Hepatocyte (in vitro differentiated cells): Measurements from ENCODE around the gene RASAL2. TPM values are rescaled to one million over a fixed set of nuclear protein-coding genes. Genes with fewer than 3 reads are reported as not detected.

ENCODE experiments used
- DNase-seq: peaks from one replicate; pipeline ENCODE4 v3.0.0-alpha.2; 2016; ENCODE audit warnings: low spot score
- H2AFZ ChIP-seq: fragments of 200-600 bp; sonication (generic); 2 replicates; pipeline ENCODE4 v1.6.0; 2016; ENCODE audit warnings: antibody characterized with exemption, mild to moderate bottlenecking
- H3K27ac ChIP-seq: fragments of 200-600 bp; sonication (generic); 2 replicates; pipeline ENCODE4 v1.5.1; 2016; ENCODE audit warnings: mild to moderate bottlenecking
- H3K27me3 ChIP-seq: fragments of 200-600 bp; sonication (generic); 2 replicates; pipeline ENCODE4 v1.6.1; 2016
- H3K36me3 ChIP-seq: fragments of 200-600 bp; sonication (generic); replicated peaks from 2 replicates; pipeline ENCODE4 v1.5.1; 2016; ENCODE audit warnings: low read depth; ENCODE audit not compliant: insufficient read depth
- H3K4me1 ChIP-seq: fragments of 200-600 bp; sonication (generic); 2 replicates; pipeline ENCODE4 v1.5.1; 2016; ENCODE audit warnings: mild to moderate bottlenecking, moderate library complexity; ENCODE audit not compliant: insufficient read depth
- H3K4me2 ChIP-seq: fragments of 200-600 bp; sonication (generic); 2 replicates; pipeline ENCODE4 v1.6.0; 2016
- H3K4me3 ChIP-seq: fragments of 200-600 bp; sonication (generic); 2 replicates; pipeline ENCODE4 v1.5.1; 2016; ENCODE audit warnings: mild to moderate bottlenecking
- H3K79me2 ChIP-seq: fragments of 200-600 bp; sonication (generic); 2 replicates; pipeline ENCODE4 v1.6.0; 2017; ENCODE audit warnings: mild to moderate bottlenecking
- H3K9me2 ChIP-seq: fragments of 200-600 bp; sonication (generic); replicated peaks from 2 replicates; pipeline ENCODE4 v1.6.0; 2017; ENCODE audit warnings: mild to moderate bottlenecking; ENCODE audit not compliant: insufficient read depth
- H3K9me3 ChIP-seq: fragments of 200-600 bp; sonication (generic); 2 replicates; pipeline ENCODE4 v1.5.1; 2016; ENCODE audit warnings: low read depth, mild to moderate bottlenecking
- H4K20me1 ChIP-seq: fragments of 200-600 bp; sonication (generic); 2 replicates; pipeline ENCODE4 v1.6.0; 2016; ENCODE audit warnings: mild to moderate bottlenecking; ENCODE audit not compliant: insufficient read depth, poor library complexity, severe bottlenecking
- CTCF ChIP-seq: fragments of 200-600 bp; sonication (generic); IDR thresholded peaks from 2 replicates; pipeline ENCODE4 v1.5.1; 2016; ENCODE audit warnings: antibody characterized with exemption, mild to moderate bottlenecking; ENCODE audit not compliant: poor library complexity
- EZH2 ChIP-seq: fragments of 200-600 bp; sonication (generic); IDR thresholded peaks from 2 replicates; pipeline ENCODE4 v1.6.1; 2016; ENCODE audit warnings: antibody characterized with exemption, mild to moderate bottlenecking, borderline replicate concordance
- EZH2phosphoT487 ChIP-seq: fragments of 200-600 bp; sonication (generic); IDR thresholded peaks from one replicate; pipeline ENCODE4 v1.6.1; 2018; ENCODE audit warnings: antibody characterized with exemption, mild to moderate bottlenecking, low read depth, moderate library complexity; ENCODE audit not compliant: unreplicated experiment, severe bottlenecking
- WGBS: methylation state at CpG from one replicate; pipeline ENCODE4 v1.1.6; 2016; ENCODE audit warnings: low lambda C conversion rate; ENCODE audit errors: missing lambda C conversion rate; 5-methylcytosine and 5-hydroxymethylcytosine counted together
- polyA plus RNA-seq: library from polyadenylated mRNA; unstranded; fragments of >200 nt; fragmentation: Nextera tagmentation; extraction: Ambion mirVana; gene quantifications from 2 replicates; pipeline ENCODE4 v1.2.1, GENCODE V29; 2016
- total RNA-seq: library from RNA; depleted of rRNA; stranded (reverse); fragments of >200 nt; gene quantifications from 2 replicates; pipeline ENCODE4 v1.2.3, GENCODE V29; 2014

The RASAL2 gene
- total and polyA plus RNA-seq, 2 experiments from 2014 or later: 8.7 to 24.0 TPM

- Histone ChIP-seq H3K36me3 (no peaks in the 10 kb centered on the region), H3K27ac (no peak overlapping the region), H3K9me3 (no peaks in the 10 kb centered on the region), H3K4me1 (peaks cover 11% of the 10 kb centered on the region), H2AFZ (no peak overlapping the region), H3K79me2 (no peaks in the 10 kb centered on the region), H3K4me2 (no peak overlapping the region), H3K9me2 (no peaks in the 10 kb centered on the region), H3K27me3 (no peaks in the 10 kb centered on the region), H3K4me3 (no peak overlapping the region), H4K20me1 (no peaks in the 10 kb centered on the region)
- TF ChIP-seq EZH2: no peak
- TF ChIP-seq EZH2phosphoT487: no peak
- no peak for TF ChIP-seq CTCF
- WGBS: 93% methylated on average over 4 of the region's 4 CpGs
- no peak for DNase-seq
Measured at GRCh38 chr1:178527117-178527516, 433.2 kb downstream of the RASAL2 start.

- H4K20me1 ChIP-seq: no peaks in the 10 kb centered on the region
- no peaks in the 10 kb centered on the region for H3K9me3 ChIP-seq
- H3K27me3 ChIP-seq: no peaks in the 10 kb centered on the region
- H3K4me3 ChIP-seq: no peak overlapping the region
- H3K4me1 ChIP-seq: peaks cover 11% of the 10 kb centered on the region
- no peaks in the 10 kb centered on the region for H3K36me3 ChIP-seq
- no peaks in the 10 kb centered on the region for H3K79me2 ChIP-seq
- 91% methylated on average over 10 of the region's 10 CpGs for WGBS
- H2AFZ ChIP-seq: no peak overlapping the region
- no peak for DNase-seq
- no peak overlapping the region for H3K27ac ChIP-seq
- TF ChIP-seq EZH2: no peak
- TF ChIP-seq EZH2phosphoT487: no peak
- TF ChIP-seq CTCF: no peak
- no peaks in the 10 kb centered on the region for H3K9me2 ChIP-seq
- H3K4me2 ChIP-seq: no peak overlapping the region
Measured at GRCh38 chr1:178528228-178528952, 434.5 kb downstream of the RASAL2 start.

GRCh38 chr1:178528953-178529335 is 435.0 kb downstream of the RASAL2 start:
- no peak overlapping the region for H3K4me2 ChIP-seq
- WGBS: 91% methylated on average over 4 of the region's 4 CpGs
- H3K36me3 ChIP-seq: no peaks in the 10 kb centered on the region

More at GRCh38 chr1:178528953-178529335, 435.0 kb downstream of the RASAL2 start:
- Histone ChIP-seq H3K27ac (no peak overlapping the region), H3K4me3 (no peak overlapping the region), H4K20me1 (no peaks in the 10 kb centered on the region), H3K9me2 (no peaks in the 10 kb centered on the region), H3K27me3 (no peaks in the 10 kb centered on the region), H3K4me1 (peaks cover 11% of the 10 kb centered on the region), H3K9me3 (no peaks in the 10 kb centered on the region), H3K79me2 (no peaks in the 10 kb centered on the region), H2AFZ (no peak overlapping the region)
- DNase-seq: no peak
- TF ChIP-seq EZH2phosphoT487 (no peak), EZH2 (no peak), CTCF (no peak)
